PC-9 (cell line): ENCODE results near the gene XXYLT1.

Experiments used
- CTCF ChIP-seq: fragments of 200-600 bp; sonication (generic); conservative IDR thresholded peaks from 2 replicates; pipeline ENCODE4 v1.6.1; 2017; ENCODE audit warnings: mixed run types, antibody characterized with exemption, mild to moderate bottlenecking, moderate library complexity
- EZH2 ChIP-seq: fragments of 200-600 bp; sonication (generic); IDR thresholded peaks from 2 replicates; pipeline ENCODE4 v1.8.0; 2017; ENCODE audit warnings: antibody characterized with exemption, low read depth

- TF ChIP-seq CTCF (no peak), EZH2 (no peak)
These were observed 241.9 kb downstream of the XXYLT1 start for GRCh38 chr3:195028877-195029606.
